GM19240 (cell line): ENCODE measurements around the gene HRAS.

ENCODE experiments used
- DNase-seq: peaks from one replicate; pipeline ENCODE4 v3.0.0; 2011; ENCODE audit warnings: low spot score; ENCODE audit not compliant: insufficient read length

HRAS gene

GRCh38 chr11:497565-498296 lies 37.6 kb downstream of the HRAS start:
- DNase-seq: no peak

GRCh38 chr11:496834-497564 lies 38.4 kb downstream of the HRAS start:
- no peak for DNase-seq

- DNase-seq: no peak
Measured at GRCh38 chr11:495537-495931, 39.8 kb downstream of the HRAS start.

GRCh38 chr11:494761-495536 lies 40.4 kb downstream of the HRAS start:
- DNase-seq: no peak

- no peak for DNase-seq
Measured at GRCh38 chr11:492427-493226, 42.7 kb downstream of the HRAS start.

- no peak for DNase-seq
Measured at GRCh38 chr11:491358-491757, 44.0 kb downstream of the HRAS start.

GRCh38 chr11:490930-491260 lies 44.5 kb downstream of the HRAS start:
- no peak for DNase-seq

GRCh38 chr11:490186-490929 lies 45.0 kb downstream of the HRAS start:
- no peak for DNase-seq

- no peak for DNase-seq
Measured at GRCh38 chr11:489610-490185, 45.7 kb downstream of the HRAS start.

GRCh38 chr11:488992-489391 lies 46.4 kb downstream of the HRAS start:
- no peak for DNase-seq

GRCh38 chr11:488579-488978 lies 46.8 kb downstream of the HRAS start:
- DNase-seq: no peak

GRCh38 chr11:488062-488461 lies 47.3 kb downstream of the HRAS start:
- no peak for DNase-seq

GRCh38 chr11:487571-488021 lies 47.8 kb downstream of the HRAS start:
- no peak for DNase-seq

- DNase-seq: no peak
Measured at GRCh38 chr11:486189-486588, 49.2 kb downstream of the HRAS start.

- DNase-seq: no peak
Measured at GRCh38 chr11:484616-485015, 50.8 kb downstream of the HRAS start.
